ENCODE measurements around the gene WASHC2A.
"Not testable (repeated sequence)": the region's sequence is repeated elsewhere in the genome, so short reads cannot be mapped to it uniquely, and the experiment has no call there.

Gene WASHC2A

GRCh38 chr10:50067546-50068351 lies at the start of gene WASHC2A:
TSS of gene WASHC2A (plus strand) at chr10:50067954. CDS start at chr10:50068006, 52 bp downstream.
- peak; percentile 70 to 93 for DNase-seq (ENCODE audit: low read depth in 2 of 2)

- not testable (repeated sequence) for DNase-seq (ENCODE audit: low read depth in 2 of 2)
Observed at GRCh38 chr10:50019279-50019678, 48.5 kb upstream of the WASHC2A start.

GRCh38 chr10:50020451-50021024 lies 47.2 kb upstream of the WASHC2A start:
- not testable (repeated sequence) for DNase-seq (ENCODE audit: low read depth in 2 of 2)

- no peak for DNase-seq (ENCODE audit: low read depth in 2 of 2)
Observed at GRCh38 chr10:50021646-50022045, 46.1 kb upstream of the WASHC2A start.

GRCh38 chr10:50024716-50025383 lies 42.9 kb upstream of the WASHC2A start:
- not testable (repeated sequence) for DNase-seq (ENCODE audit: low read depth in 2 of 2)

- no peak for DNase-seq (ENCODE audit: low read depth in 2 of 2)
Observed at GRCh38 chr10:50025627-50026026, 42.1 kb upstream of the WASHC2A start.

GRCh38 chr10:50027195-50027594 lies 40.6 kb upstream of the WASHC2A start:
- no peak for DNase-seq (ENCODE audit: low read depth in 2 of 2)

GRCh38 chr10:50033481-50033880 lies 34.3 kb upstream of the WASHC2A start:
- DNase-seq (ENCODE audit: low read depth in 2 of 2), result no peak

- DNase-seq (ENCODE audit: low read depth in 2 of 2), result not testable (repeated sequence)
Observed at GRCh38 chr10:50035337-50035736, 32.4 kb upstream of the WASHC2A start.

GRCh38 chr10:50044941-50045664 lies 22.7 kb upstream of the WASHC2A start:
- no peak for DNase-seq (ENCODE audit: low read depth in 2 of 2)

- DNase-seq (ENCODE audit: low read depth in 2 of 2), result not testable (repeated sequence)
Observed at GRCh38 chr10:50046457-50046856, 21.3 kb upstream of the WASHC2A start.

- DNase-seq (ENCODE audit: low read depth in 2 of 2), result not testable (repeated sequence)
Observed at GRCh38 chr10:50047594-50047993, 20.2 kb upstream of the WASHC2A start.

- DNase-seq (ENCODE audit: low read depth in 2 of 2), result not testable (repeated sequence)
Observed at GRCh38 chr10:50051995-50052660, 15.6 kb upstream of the WASHC2A start.

GRCh38 chr10:50052778-50053376 lies 14.9 kb upstream of the WASHC2A start:
- DNase-seq (ENCODE audit: low read depth in 2 of 2), result not testable (repeated sequence)

- not testable (repeated sequence) for DNase-seq (ENCODE audit: low read depth in 2 of 2)
Observed at GRCh38 chr10:50055494-50056292, 12.1 kb upstream of the WASHC2A start.

- DNase-seq (ENCODE audit: low read depth in 2 of 2), result not testable (repeated sequence)
Observed at GRCh38 chr10:50056654-50057053, 11.1 kb upstream of the WASHC2A start.

GRCh38 chr10:50058727-50059126 lies 9.0 kb upstream of the WASHC2A start:
- not testable (repeated sequence) for DNase-seq (ENCODE audit: low read depth in 2 of 2)

GRCh38 chr10:50059946-50060345 lies 7.8 kb upstream of the WASHC2A start:
- not testable (repeated sequence) for DNase-seq (ENCODE audit: low read depth in 2 of 2)

GRCh38 chr10:50061548-50061947 lies 6.2 kb upstream of the WASHC2A start:
- not testable (repeated sequence) for DNase-seq (ENCODE audit: low read depth in 2 of 2)

GRCh38 chr10:50063100-50063499 lies 4.7 kb upstream of the WASHC2A start:
- no peak for DNase-seq (ENCODE audit: low read depth in 2 of 2)

Data from stimulated activated CD4-positive, alpha-beta T cell treated with anti-CD3 and anti-CD28 coated beads, Interleukin-4, amount 100 ng/mL, for 48 hours (primary cell).